HCT116 (cell line): Measurements from ENCODE around the gene CD200. TPM values are rescaled to one million over a fixed set of nuclear protein-coding genes. Genes with fewer than 3 reads are reported as not detected.

Experiments
- ATAC-seq: fragments of 200-7000 bp; cut with Tn5 transposase; 2 replicates; pipeline ENCODE4 v1.9.1; 2020; ENCODE audit warnings: mild to moderate bottlenecking, moderate library complexity
- BruUV-seq: library from RNA; stranded (reverse); fragments of 400-500 nt; replicated peaks from 2 replicates; lab custom pipeline; 2021; lab: Mats Ljungman, UMichigan
- CTCF ChIA-PET: fragments of 300-600 bp; sonication (Branson Sonifier 250); formaldehyde crosslinking; loops from one replicate; lab custom pipeline; 2021; ENCODE audit warnings: antibody characterized with exemption; lab: Charles Lee
- POLR2A ChIA-PET: fragments of 300-600, 350-600 bp; sonication (Branson Sonifier 250); formaldehyde crosslinking; loops from one replicate; lab custom pipeline; 2021; ENCODE audit warnings: antibody characterized with exemption; lab: Charles Lee
- RAD21 ChIA-PET, 2 experiments: fragments of 300-600 bp; sonication (Branson Sonifier 250); formaldehyde crosslinking; loops; one replicate each; lab custom pipeline; 2023; ENCODE audit warnings: low total read pairs in 2 of 2; ENCODE audit not compliant: uncharacterized antibody in 2 of 2, unreplicated experiment in 2 of 2, low non-redundant PET in 1 of 2; lab: Charles Lee
- DNase-seq: peaks from one replicate; pipeline ENCODE4 v3.0.0-alpha.2; 2010; ENCODE audit warnings: low read depth, low spot score
- H2AFZ ChIP-seq: fragments of 200-600 bp; shearing (Covaris generic), sonication (generic); 2 replicates; pipeline ENCODE4 v1.6.1; 2017; ENCODE audit warnings: low read depth, mixed run types, mixed read lengths, antibody characterized with exemption, low read length; ENCODE audit not compliant: poor library complexity, severe bottlenecking
- H3K27ac ChIP-seq: 2 replicates; pipeline ENCODE4 v1.5.1; 2012; ENCODE audit warnings: low read depth, low read length
- H3K27me3 ChIP-seq: fragments of 200-600 bp; sonication (generic); 2 replicates; pipeline ENCODE4 v1.6.1; 2016; ENCODE audit warnings: mixed run types, low read length, mixed read lengths; ENCODE audit not compliant: insufficient read depth
- H3K36me3 ChIP-seq, 2 experiments: fragments of 200-500 bp in 1 of 2; fragments of 200-600 bp in 1 of 2; sonication (Bioruptor generic) in 1 of 2; sonication (generic) in 1 of 2; 2 replicates each; pipeline versions ENCODE4 v1.5.1 to v1.6.1; 2014 to 2016; ENCODE audit warnings: low read length in 2 of 2, inconsistent platforms in 1 of 2, mixed read lengths in 1 of 2, mixed run types in 1 of 2; ENCODE audit not compliant: insufficient read depth in 2 of 2, control insufficient read depth in 1 of 2
- H3K4me1 ChIP-seq, 2 experiments: fragments of 200-600 bp in 1 of 2; sonication (generic) in 1 of 2; 2 replicates each; pipeline versions ENCODE4 v1.5.1 to v1.6.1; 2012 to 2017; ENCODE audit warnings: low read length in 2 of 2, inconsistent platforms in 1 of 2, mild to moderate bottlenecking in 1 of 2, mixed read lengths in 1 of 2, mixed run types in 1 of 2, moderate library complexity in 1 of 2; ENCODE audit not compliant: insufficient read depth in 2 of 2, control insufficient read depth in 1 of 2
- H3K4me2 ChIP-seq: fragments of 200-600 bp; sonication (generic); 2 replicates; pipeline ENCODE4 v1.6.1; 2017; ENCODE audit warnings: mixed run types, low read length, mixed read lengths
- H3K4me3 ChIP-seq, 2 experiments: fragments of 200-600 bp in 1 of 2; sonication (generic) in 1 of 2; replicated peaks in 1 of 2; 2 replicates each; pipeline ENCODE4 v1.5.1; 2011 to 2016; ENCODE audit warnings: low read length in 2 of 2, control low read depth in 1 of 2, low read depth in 1 of 2, mild to moderate bottlenecking in 1 of 2, mixed read lengths in 1 of 2, mixed run types in 1 of 2
- H3K79me2 ChIP-seq: fragments of 200-600 bp; sonication (generic); 2 replicates; pipeline ENCODE4 v1.6.1; 2017; ENCODE audit warnings: mild to moderate bottlenecking, mixed run types, low read length, moderate library complexity, mixed read lengths; ENCODE audit not compliant: insufficient read depth
- H3K9ac ChIP-seq: fragments of 200-600 bp; sonication (generic); 2 replicates; pipeline ENCODE4 v1.6.1; 2016; ENCODE audit warnings: low read length, mixed read lengths
- H3K9me2 ChIP-seq: fragments of 200-600 bp; sonication (generic), shearing (Covaris generic); 2 replicates; pipeline ENCODE4 v1.6.1; 2017; ENCODE audit warnings: mixed run types, mild to moderate bottlenecking, moderate library complexity; ENCODE audit not compliant: insufficient read depth
- H3K9me3 ChIP-seq, 2 experiments: fragments of 200-500 bp in 1 of 2; fragments of 200-600 bp in 1 of 2; sonication (Bioruptor generic) in 1 of 2; sonication (generic) in 1 of 2; 2 replicates each; pipeline ENCODE4 v1.6.1; 2014 to 2017; ENCODE audit warnings: low read length in 2 of 2, mixed read lengths in 2 of 2, inconsistent platforms in 1 of 2, low read depth in 1 of 2, mild to moderate bottlenecking in 1 of 2, mixed run types in 1 of 2, moderate library complexity in 1 of 2; ENCODE audit not compliant: control insufficient read depth in 1 of 2, insufficient read depth in 1 of 2
- H4K20me1 ChIP-seq: fragments of 200-600 bp; sonication (generic), shearing (Covaris generic); 2 replicates; pipeline ENCODE4 v1.6.1; 2017; ENCODE audit warnings: mixed run types, mild to moderate bottlenecking, moderate library complexity; ENCODE audit not compliant: insufficient read depth
- CBX3 ChIP-seq: IDR thresholded peaks from 2 replicates; pipeline ENCODE4 v1.6.1; 2012; ENCODE audit warnings: low read depth
- EGR1 ChIP-seq: IDR thresholded peaks from 2 replicates; pipeline ENCODE4 v1.6.1; 2012; ENCODE audit warnings: low read depth
- ELF1 ChIP-seq: IDR thresholded peaks from 2 replicates; pipeline ENCODE4 v1.6.1; 2012; ENCODE audit warnings: low read depth, borderline replicate concordance
- JUND ChIP-seq: IDR thresholded peaks from 2 replicates; pipeline ENCODE4 v1.6.1; 2012
- MAX ChIP-seq: IDR thresholded peaks from 2 replicates; pipeline ENCODE4 v1.6.1; 2012
- POLR2A ChIP-seq: IDR thresholded peaks from 2 replicates; pipeline ENCODE4 v1.7.0; 2011; ENCODE audit warnings: borderline replicate concordance; ENCODE audit not compliant: insufficient read depth, insufficient read length; ENCODE audit errors: extremely low read depth
- POLR2AphosphoS5 ChIP-seq: IDR thresholded peaks from 2 replicates; pipeline ENCODE4 v1.6.1; 2011; ENCODE audit warnings: mild to moderate bottlenecking, low read depth, low read length, moderate library complexity
- REST ChIP-seq: IDR thresholded peaks from 2 replicates; pipeline ENCODE4 v1.6.1; 2012; ENCODE audit warnings: low read depth
- SP1 ChIP-seq: IDR thresholded peaks from 2 replicates; pipeline ENCODE4 v1.6.1; 2012; ENCODE audit warnings: low read depth
- TCF7L2 ChIP-seq: IDR thresholded peaks from 2 replicates; pipeline ENCODE4 v1.7.0; 2011; ENCODE audit warnings: borderline replicate concordance, inconsistent platforms; ENCODE audit not compliant: insufficient read depth, insufficient read length; ENCODE audit errors: extremely low read depth
- YY1 ChIP-seq: IDR thresholded peaks from 2 replicates; pipeline ENCODE4 v1.6.1; 2011; ENCODE audit warnings: low read length, low read depth, moderate library complexity, mild to moderate bottlenecking; ENCODE audit not compliant: insufficient replicate concordance; ENCODE audit errors: extremely low read depth
- ZFX ChIP-seq: fragments of 450-650 bp; IDR thresholded peaks from 2 replicates; pipeline ENCODE4 v1.6.1; 2017
- ZNF274 ChIP-seq: fragments of 200-500 bp; sonication (Bioruptor generic); IDR thresholded peaks from 2 replicates; pipeline ENCODE4 v1.6.1; 2014; ENCODE audit warnings: mild to moderate bottlenecking, low read depth, low read length, inconsistent platforms
- intact Hi-C: fragments of 100-400 bp; cut with micrococcal nuclease; formaldehyde crosslinking; loops from 2 replicates; pipeline ENCODE4 v1.10.0; 2022
- total RNA-seq: library from RNA; stranded (reverse); gene quantifications from one replicate; pipeline ENCODE4 v1.2.1, GENCODE V29; 2021; ENCODE audit not compliant: unreplicated experiment

CD200 gene
- total RNA-seq, 1 experiment from 2014 or later, result not detected

GRCh38 chr3:112372396-112372795 is 39.4 kb downstream of the CD200 start:
- Histone ChIP-seq H3K27me3 (no peaks in the 10 kb centered on the region), H3K9ac (no peak overlapping the region), H2AFZ (no peak overlapping the region), H3K79me2 (no peaks in the 10 kb centered on the region), H3K36me3 (no peaks in the 10 kb centered on the region), H3K9me3 (no peaks in the 10 kb centered on the region), H3K4me3 (no peak overlapping the region), H3K4me2 (no peak overlapping the region), H4K20me1 (no peaks in the 10 kb centered on the region), H3K9me2 (no peaks in the 10 kb centered on the region), H3K27ac (no peak overlapping the region), H3K4me1 (no peaks in the 10 kb centered on the region)
- POLR2A ChIA-PET, result no interaction called here
- TF ChIP-seq YY1 (no peak), CBX3 (no peak), POLR2AphosphoS5 (no peak), ELF1 (no peak), MAX (no peak), SP1 (no peak), POLR2A (no peak), TCF7L2 (no peak), ZFX (no peak), EGR1 (no peak), JUND (no peak), REST (no peak), ZNF274 (no peak)
- RAD21 ChIA-PET, result no interaction called here
- BruUV-seq, result no TSS peak
- DNase-seq, result no peak
- CTCF ChIA-PET, result no interaction called here
- no peak for ATAC-seq
- intact Hi-C loops, result no loop called here
